ENCODE measurements around the gene FARP2.

- TF ChIP-seq POLR2AphosphoS5 (IDR thresholded peaks at IDR 0.05) (no peak), CTCF (IDR thresholded peaks at IDR 0.05) (no peak)
Observed at GRCh38 chr2:241451840-241452506, 95.9 kb downstream of the FARP2 start.

Data from esophagus muscularis mucosa (tissue), 3 donors.